ENCODE measurements around the gene RHBDL3.
"Not testable (repeated sequence)": the region's sequence is repeated elsewhere in the genome, so short reads cannot be mapped to it uniquely, and the experiment has no call there.

RHBDL3 gene

GRCh38 chr17:32292094-32292493 is 26.5 kb downstream of the RHBDL3 start:
- DNase-seq: no peak

GRCh38 chr17:32297424-32297823 is 31.8 kb downstream of the RHBDL3 start:
- DNase-seq: no peak

- no peak for DNase-seq
Measured at GRCh38 chr17:32297860-32298259, 32.2 kb downstream of the RHBDL3 start.

- no peak for DNase-seq
Measured at GRCh38 chr17:32298298-32298697, 32.7 kb downstream of the RHBDL3 start.

GRCh38 chr17:32298721-32299579 is 33.3 kb downstream of the RHBDL3 start:
- DNase-seq: peak in 1 of 2 experiments; percentile 46

GRCh38 chr17:32299580-32300164 is 34.0 kb downstream of the RHBDL3 start:
- DNase-seq: no peak

- no peak for DNase-seq
Measured at GRCh38 chr17:32302037-32302436, 36.4 kb downstream of the RHBDL3 start.

GRCh38 chr17:32302860-32303649 is 37.4 kb downstream of the RHBDL3 start:
- DNase-seq: no peak

GRCh38 chr17:32303781-32304288 is 38.2 kb downstream of the RHBDL3 start:
- no peak for DNase-seq

DNA sequence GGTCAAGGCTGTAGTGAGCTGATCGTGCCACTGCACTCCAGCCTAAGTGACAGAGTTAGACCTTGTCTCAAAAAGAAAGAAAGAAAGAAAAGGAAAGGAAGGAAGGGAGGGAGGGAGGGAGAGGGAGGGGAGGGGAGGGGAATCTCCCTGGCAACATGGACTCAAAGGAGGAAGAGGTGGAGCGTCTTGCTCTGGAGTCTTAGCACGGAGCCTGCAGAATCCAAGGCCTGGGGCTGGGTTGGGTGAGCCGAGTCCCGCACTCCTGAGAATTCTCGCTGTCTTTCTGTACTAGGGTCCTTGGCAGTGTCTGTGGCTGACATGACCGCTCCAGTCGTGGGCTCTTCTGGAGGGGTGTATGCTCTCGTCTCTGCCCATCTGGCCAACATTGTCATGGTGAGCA is 39.4 kb downstream of the RHBDL3 start:
- no peak for DNase-seq

GRCh38 chr17:32307658-32308057 is 42.0 kb downstream of the RHBDL3 start:
- DNase-seq: no peak

GRCh38 chr17:32311028-32311536 is 45.5 kb downstream of the RHBDL3 start:
- no peak for DNase-seq

DNA sequence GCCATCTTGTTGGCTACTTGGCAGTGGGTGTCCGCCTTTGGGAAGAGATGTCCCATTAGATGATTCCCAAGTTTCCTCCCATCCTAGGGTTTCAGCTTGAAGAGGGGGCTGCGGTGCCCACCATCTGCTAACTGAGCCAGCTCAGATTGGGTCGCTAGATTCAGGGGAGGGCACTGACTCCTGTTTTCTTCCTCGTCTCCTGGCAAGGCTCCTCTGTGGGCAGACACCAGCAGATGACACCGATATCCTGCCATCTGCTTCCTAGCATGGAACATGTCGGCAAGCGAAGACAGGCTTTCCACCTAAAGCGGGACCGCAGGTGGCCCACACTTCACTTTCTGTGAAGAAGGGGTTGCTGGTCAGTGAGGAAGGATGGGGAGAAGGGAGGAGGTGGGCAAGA is 49.0 kb downstream of the RHBDL3 start:
- DNase-seq: no peak

GRCh38 chr17:32315171-32315570 is 49.5 kb downstream of the RHBDL3 start:
- DNase-seq: no peak

DNA sequence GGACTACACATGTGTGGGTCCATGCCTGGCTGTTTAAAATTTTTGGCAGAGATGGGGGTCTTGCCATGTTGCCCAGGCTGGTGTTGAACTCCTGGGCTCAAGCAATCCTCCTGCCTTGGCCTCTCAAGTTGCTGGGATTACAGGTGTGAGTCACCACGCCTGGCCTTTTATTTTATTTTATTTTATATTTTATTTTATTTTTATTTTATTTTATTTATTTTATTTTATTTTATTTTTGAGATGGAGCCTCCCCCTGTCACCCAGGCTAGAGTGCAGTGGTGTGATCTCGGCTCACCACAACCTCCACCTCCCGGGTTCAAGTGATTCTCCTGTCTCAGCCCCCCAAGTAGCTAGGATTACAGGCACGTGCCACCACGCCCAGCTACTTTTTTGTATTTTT is 51.0 kb downstream of the RHBDL3 start:
- not testable (repeated sequence) for DNase-seq

DNA sequence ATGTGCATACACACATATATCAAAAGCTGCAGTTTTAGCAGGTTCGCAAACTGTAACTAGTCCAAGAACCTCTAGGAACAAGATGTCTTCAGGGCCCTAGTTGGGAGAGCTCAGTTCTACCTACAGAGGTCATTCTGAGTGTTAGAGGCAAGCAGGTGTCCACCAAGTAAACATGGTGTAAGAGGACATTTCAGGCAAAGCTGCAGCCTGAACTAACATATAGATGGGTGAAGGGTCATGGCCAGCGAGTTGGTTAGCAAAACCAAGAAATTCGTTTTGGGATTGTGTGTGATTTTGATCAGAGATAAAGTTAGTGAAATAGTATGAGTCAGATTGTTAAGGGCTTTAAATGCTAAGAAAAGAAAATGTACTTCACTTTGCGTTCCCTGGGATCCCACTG is 51.7 kb downstream of the RHBDL3 start:
- DNase-seq: no peak

- no peak for DNase-seq
Measured at GRCh38 chr17:32318071-32318470, 52.4 kb downstream of the RHBDL3 start.

DNA sequence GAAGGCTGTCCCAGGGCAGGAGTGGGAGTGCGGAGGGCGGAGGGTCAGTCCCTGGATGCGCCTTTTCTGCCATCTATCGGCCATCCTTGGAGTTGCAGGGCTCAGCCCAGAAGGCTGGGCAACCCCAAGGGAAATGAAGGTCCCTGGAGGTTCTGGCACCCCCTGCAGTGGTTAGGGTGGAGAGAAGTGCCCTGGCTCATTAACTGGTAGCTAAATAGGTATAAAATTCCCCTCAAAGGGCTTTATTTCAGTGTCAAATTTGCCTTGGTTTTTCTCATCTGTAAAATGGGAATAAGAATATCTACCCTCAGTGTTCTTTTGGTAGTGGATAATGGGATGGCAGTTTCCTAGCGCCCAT is 53.9 kb downstream of the RHBDL3 start:
- peak; percentile 14 to 33 for DNase-seq

DNA sequence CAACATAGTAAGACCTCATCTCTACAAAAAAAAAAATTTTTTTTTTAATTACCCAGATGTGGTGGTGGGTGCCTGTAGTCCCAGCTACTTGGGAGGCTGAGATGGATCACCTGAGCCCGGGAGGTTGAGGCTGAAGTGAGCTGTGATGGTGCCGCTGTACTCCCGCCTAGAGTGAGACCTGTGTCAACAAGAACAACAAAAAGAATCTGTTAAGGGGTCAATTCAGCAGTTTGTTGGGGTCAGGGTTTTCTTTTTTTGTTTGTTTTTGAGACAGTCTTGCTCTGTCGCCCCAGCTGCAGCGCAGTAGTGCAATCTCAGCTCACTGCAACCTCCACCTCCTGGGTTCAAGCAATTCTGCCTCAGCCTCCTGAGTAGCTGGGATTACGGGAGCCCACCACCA is 54.4 kb downstream of the RHBDL3 start:
- not testable (repeated sequence) for DNase-seq

DNA sequence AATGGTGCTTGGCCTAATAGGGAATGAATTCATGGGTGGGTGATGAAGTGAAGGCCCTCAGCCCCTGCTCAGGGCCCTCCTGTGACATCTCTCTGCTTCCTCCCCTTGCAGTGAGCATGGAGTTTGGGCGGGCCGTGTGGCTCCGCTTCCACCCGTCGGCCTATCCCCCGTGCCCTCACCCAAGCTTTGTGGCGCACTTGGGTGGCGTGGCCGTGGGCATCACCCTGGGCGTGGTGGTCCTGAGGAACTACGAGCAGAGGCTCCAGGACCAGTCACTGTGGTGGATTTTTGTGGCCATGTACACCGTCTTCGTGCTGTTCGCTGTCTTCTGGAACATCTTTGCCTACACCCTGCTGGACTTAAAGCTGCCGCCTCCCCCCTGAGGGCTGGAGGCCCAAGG is 55.2 kb downstream of the RHBDL3 start:
- DNase-seq: no peak

DNA sequence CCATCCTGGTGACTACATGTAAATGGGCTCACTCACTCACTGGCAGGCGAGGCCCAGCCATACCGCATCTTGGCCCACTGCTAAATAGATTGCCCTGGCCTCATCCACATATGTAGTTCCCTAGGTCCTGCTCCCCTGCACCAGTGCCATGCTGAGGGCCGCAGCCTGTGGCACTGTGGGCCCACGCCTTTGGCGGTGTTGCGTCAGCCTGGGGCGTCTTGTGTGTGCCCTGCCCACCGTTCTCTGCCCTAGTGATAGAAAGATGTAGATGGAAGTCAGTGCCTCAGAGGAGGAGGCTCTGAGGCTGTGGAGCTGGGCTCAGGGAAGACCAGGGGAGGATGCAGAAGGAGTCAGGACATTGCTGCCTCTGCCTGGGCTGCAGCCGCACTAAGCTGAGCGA is 57.4 kb downstream of the RHBDL3 start:
- no peak for DNase-seq

DNA sequence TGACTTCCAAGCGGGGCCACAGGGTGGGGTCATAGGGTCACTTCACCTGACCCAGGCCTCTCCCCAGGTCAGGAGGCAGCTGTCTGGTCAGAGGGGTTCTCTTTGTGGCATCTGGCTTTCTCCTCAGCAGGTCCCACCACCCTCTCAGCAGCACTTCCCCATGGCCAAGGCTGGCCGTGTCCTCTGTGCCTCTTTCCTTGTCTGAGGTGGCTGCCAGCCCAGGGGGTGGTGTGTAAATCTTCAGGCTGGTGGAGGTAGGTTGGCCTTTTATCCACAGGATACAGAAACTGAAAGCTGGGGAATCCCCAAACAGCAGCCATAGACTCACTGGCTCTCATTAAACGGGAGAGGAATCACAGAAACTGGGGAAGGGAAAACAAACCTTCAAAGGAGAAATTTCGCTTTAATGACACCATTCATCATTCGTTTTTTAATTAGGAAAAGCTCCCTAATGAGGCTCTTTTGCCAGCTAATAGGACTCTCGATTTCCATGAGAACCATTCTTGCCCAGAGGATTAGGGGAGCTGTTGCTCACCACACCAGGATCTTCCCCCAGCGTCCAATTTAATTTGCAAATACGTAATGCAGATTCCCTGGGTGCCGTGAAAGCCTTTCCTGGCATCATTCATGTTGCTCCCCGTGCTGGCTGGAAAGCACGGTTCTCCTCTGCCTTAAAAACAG is 58.3 kb downstream of the RHBDL3 start:
- DNase-seq: no peak

GRCh38 chr17:32327911-32328310 is 62.3 kb downstream of the RHBDL3 start:
- DNase-seq: no peak

Measured in NCI-H187 (cell line).